IPS-NIHi7 (cell line): Measurements from ENCODE around the gene THOP1.

Experiments used
- DNase-seq: peaks from one replicate; pipeline ENCODE4 v3.0.0; 2012; ENCODE audit warnings: mixed read lengths; ENCODE audit errors: extremely low spot score

The THOP1 gene

DNA sequence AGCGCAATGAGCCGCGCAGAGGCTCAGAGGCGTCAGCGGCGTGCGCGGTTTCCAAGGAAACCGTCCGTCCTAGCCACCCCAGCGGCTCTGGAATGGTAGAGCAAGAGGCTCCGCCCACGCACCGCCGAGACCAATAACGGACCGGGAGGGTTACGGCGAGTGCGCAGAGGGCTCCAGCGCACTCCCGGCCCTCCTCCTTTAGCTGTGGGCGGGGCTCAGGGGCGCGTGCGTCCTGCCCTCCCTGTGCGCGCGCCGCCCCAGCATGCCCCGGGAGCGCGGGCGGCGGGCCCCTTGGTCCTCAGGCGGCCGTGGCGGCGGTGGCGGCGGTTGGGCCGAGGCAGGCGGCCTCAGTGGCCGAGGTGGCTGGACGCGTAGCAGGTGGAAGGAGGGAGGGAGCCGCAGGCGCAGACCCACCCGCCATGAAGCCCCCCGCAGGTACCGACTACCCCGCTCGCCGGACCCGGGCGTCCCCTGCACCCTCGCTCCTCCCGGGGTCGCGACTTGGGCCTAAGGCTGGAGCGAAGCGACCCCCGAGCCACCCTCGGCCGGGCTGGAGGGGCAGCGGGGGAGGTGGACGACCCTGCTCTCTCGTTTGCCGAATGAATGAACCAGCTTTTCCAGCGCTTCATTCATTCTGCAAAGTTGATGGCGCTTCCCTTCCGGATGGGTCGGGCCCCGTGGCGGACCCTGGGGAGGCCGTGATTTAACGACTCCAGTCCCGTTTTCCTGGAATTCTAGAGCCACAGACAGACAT, at the start of gene THOP1:
Gene THOP1 (plus strand): TSS at position 260 of the 754 bp plus-strand sequence. CDS start 160 bp downstream, at position 420.
- peak; percentile 99 for DNase-seq

GRCh38 chr19:2736550-2737190, 48.6 kb upstream of the THOP1 start:
- no peak for DNase-seq

- peak; percentile 100 for DNase-seq
Measured at GRCh38 chr19:2739602-2740313, 45.5 kb upstream of the THOP1 start, which contains the start of gene SLC39A3. TSS of gene SLC39A3 (minus strand) at chr19:2740017. CDS start at chr19:2737257, 2,760 bp downstream.

GRCh38 chr19:2740314-2740656, 45.0 kb upstream of the THOP1 start:
- DNase-seq = no peak

- DNase-seq = no peak
Measured at GRCh38 chr19:2743099-2743498, 42.2 kb upstream of the THOP1 start.

- DNase-seq = no peak
Measured at GRCh38 chr19:2744113-2744512, 41.2 kb upstream of the THOP1 start.

- no peak for DNase-seq
Measured at GRCh38 chr19:2747349-2747748, 38.0 kb upstream of the THOP1 start.

GRCh38 chr19:2750808-2751437, 34.4 kb upstream of the THOP1 start:
- DNase-seq = no peak

DNA sequence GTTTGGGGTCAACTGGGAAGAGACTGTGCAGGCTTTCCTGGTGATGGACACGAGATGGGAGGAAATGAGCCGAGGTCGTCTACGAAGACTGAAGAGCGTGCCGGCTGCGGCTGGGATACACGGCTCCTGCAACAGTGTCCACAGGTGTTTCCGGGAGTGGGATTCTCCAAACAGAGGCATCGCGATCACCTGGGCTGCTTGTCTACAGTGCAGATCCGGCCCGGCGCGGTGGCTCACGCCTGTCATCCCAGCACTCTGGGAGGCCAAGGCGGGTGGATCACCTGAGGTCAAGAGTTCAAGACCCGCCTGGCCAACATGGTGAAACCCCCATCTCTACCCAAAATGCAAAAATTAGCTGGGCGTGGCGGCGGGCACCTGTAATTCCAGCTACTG, 33.9 kb upstream of the THOP1 start:
- no peak for DNase-seq

DNA sequence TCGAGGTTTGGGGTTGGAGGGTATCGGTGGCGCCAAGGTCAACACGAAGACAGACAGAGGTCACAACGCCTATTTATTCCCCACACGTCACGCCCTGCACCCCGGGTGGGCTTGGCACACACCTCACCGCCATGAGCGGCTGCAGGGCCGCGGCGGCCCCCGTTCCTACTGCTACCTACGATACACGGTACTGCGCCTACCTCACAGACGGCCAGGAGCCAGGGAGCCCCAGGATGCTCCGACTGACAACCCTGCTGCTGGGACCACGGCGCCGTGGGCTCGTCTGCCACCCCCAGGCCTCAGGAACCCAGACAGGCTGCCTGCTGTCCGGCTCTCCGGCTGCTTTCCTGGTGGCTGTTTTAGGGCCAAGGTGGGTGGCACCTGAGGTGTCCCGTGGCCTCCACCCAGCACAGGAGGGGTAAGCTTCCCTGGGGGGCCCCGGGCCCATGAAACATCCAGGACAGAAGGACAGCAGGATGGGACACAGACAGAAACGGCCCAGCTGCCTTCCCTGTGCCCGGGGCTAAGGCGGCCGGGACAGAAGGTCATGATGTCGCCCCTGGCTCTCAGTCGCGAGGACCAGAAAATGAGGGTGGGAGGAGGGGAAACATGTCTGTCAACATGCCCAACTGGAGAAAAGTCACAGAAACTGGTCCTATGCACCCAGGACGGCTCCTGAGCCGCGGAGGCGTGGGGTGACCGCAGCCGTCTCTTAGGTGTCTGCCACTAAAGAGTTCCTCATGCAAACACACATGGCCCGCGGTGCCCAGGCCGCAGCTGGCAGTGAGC, 30.4 kb upstream of the THOP1 start:
- no peak for DNase-seq

DNA sequence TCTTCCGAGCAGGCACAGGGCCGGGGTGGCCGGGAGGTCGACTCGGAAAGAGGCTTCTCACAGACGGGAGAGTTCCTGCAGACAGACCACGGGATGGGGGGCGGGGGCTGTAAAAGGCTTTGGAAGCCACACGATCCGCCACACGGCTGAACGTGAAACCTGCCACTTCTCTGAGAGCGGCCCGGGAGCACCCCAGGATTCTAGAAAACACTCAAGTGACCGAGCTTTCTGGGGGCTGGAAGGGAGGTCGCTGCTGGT, 29.9 kb upstream of the THOP1 start:
- DNase-seq = no peak

GRCh38 chr19:2755811-2756210, 29.5 kb upstream of the THOP1 start:
- DNase-seq = no peak

DNA sequence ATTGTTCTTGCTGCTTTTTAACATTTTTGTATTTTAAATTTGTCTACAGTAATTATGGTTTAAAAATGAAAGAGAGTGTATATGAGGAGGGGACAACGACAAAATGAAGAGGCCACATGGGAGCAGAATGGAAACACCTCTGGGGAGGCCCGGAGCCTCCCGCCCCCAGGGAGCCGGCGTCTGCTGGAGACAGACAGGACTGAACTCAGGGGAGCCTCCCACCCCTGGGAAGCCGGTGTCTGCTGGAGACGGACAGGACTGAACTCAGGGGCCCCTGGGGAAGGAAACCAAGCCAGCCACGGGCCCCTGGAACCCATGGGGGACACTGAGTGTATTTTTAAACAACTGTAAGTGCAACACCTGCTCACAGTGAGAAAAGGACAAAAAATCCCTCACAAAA, 28.8 kb upstream of the THOP1 start:
- DNase-seq = no peak

DNA sequence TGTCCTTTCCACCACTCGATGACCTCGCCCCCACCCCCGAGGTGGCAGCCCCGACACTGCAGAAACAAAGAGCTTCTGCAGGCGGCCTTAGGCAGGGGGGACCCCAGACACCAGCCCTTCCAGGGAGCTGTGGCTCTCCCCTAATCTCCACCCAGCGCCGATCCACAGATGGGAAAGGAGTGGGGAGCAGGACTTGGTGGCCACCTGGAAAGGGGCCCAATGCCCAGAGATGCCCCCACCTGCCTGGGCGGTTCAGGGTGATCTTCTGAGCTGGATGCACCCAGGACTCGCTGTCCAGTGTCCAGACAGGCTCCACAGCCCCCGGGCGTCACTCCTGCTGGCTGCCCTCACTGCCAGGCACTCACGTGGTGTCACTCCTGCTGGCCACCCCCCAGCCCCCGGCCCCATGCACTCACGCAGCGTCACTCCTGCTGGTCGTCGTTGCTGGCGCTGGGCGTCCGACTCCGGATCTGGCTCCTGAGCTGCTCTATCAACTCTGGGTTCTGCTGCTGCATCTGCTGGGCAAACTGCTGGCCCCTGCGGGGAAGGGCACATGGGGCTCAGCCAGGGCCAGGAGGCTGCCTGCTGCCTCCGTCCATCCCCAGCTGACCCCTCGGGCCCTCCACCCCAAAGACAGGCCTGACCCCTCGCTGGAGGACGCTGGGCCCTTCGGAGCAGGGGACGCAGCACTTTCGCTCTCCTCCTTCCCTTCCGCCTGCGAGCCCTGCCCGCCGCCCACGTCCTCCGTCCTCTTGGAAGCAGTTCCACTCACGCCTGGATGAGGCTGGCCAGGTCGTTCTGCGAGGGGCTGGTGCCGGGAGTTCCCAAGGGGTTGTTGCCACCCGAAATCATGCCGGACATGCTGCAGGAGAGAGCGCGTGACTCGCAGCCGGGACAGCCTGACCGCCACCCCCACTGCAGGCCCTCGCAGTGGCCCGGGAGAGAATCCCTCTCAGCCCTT, 28.1 kb upstream of the THOP1 start:
- DNase-seq = no peak

GRCh38 chr19:2758601-2759313, 26.5 kb upstream of the THOP1 start:
- DNase-seq = no peak

DNA sequence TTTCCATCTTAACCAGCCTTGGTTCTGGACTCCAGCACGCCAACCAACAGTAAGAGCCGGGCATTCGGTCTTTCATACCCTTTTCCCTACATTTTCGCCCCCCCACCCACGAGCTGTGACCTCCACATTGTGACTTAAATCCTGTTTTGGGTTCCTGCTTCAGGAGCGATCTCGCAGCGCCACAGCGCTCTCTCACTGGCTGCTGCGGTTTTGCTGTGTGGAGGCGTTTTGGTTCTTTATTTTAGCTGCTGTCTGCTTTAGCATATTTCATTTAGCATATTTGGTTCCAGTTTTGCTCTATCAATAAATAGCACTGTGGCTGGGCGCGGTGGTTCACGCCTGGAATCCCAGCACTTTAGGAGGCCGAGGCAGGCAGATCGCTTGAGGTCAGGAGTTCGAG, 25.9 kb upstream of the THOP1 start:
- DNase-seq = no peak

DNA sequence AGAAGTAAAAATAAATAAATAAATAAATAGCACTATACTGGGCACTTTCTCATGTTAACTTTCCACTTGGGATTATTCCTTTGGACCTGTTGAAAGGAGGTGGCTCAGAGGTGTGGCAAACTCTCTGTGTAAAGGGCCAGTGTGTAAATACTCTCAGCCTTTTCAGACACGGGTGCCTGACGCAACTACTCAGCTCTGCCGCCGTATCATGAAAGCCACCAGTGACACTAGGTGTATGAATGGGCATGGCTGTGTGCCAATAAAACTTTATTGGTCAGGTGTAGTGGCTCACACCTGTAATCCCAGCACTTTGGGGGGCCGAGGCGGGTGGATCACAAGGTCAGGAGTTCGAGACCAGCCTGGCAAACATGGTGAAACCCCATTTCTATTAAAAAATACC, 25.3 kb upstream of the THOP1 start:
- DNase-seq = no peak

- no peak for DNase-seq
Measured at GRCh38 chr19:2761309-2761677, 24.0 kb upstream of the THOP1 start.

DNA sequence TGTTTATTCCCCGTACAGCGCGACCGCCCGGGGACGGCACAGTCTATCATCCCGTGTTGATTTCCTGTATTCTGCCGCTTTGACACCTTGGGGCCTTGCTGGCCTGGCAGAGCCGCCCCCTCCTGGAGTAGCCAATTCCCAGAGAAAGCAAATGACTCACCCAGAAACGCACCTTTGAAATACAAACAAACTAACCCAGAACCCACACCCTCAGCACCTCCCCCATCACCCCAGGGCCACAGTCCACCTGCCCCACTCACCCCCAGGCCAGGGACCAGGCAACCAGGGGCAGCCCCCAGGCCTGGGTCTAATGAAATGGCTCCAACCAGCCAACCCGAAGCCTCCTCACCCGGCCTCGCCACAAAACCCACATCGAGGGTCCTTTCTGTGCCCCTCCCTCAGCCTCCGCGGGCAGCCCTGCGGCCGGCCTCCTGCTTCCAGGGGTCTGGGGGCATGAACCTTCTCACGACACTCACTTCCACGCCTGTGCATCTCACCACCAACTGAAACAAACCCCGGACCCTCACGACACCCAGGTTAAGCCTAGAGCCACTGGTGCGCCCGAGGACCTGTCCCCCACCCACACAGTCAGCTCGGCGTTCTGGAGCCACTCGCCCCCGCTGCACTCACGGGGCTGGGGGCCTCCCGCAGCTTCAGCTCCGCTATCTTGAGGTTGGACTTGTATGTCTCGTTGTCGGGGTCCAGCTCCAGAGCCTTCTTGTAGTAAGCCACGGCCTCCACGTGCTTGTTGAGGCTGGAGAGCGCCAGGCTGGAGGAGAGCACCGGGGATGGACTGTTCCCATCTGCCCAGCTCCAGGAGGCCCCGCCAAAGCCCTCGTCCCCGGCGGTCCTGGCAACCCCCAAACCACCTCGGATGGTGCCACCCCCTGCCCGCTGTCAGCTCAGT, 23.2 kb upstream of the THOP1 start:
- DNase-seq = no peak
